Suprapubic skin (tissue), 4 donors: ENCODE results near the gene MVD. TPM values are rescaled to one million over a fixed set of nuclear protein-coding genes. Genes with fewer than 3 reads are reported as not detected.

Source experiments
- DNase-seq, 2 donors: peaks; one replicate each; pipeline ENCODE4 v3.0.0-alpha.2; 2019; ENCODE audit warnings: low spot score in 2 of 2
- H3K27ac ChIP-seq: fragments of 200-600 bp; sonication (generic); one replicate; pipeline ENCODE4 v1.5.1; 2019
- H3K27me3 ChIP-seq: fragments of 200-600 bp; sonication (generic); one replicate; pipeline ENCODE4 v1.5.1; 2019
- H3K36me3 ChIP-seq: fragments of 200-600 bp; sonication (generic); one replicate; pipeline ENCODE4 v1.5.1; 2019
- H3K4me1 ChIP-seq: fragments of 200-600 bp; sonication (generic); one replicate; pipeline ENCODE4 v1.5.1; 2019
- H3K4me3 ChIP-seq: fragments of 200-600 bp; sonication (generic); one replicate; pipeline ENCODE4 v1.5.1; 2019; ENCODE audit warnings: mild to moderate bottlenecking
- H3K9me3 ChIP-seq: fragments of 200-600 bp; sonication (generic); one replicate; pipeline ENCODE4 v1.5.1; 2019
- CTCF ChIP-seq, 2 donors: fragments of 200-600 bp in 1 of 2; fragments of 450-650 bp in 1 of 2; sonication (generic) in 1 of 2; IDR thresholded peaks; one replicate each; pipeline ENCODE4 v1.5.1; 2016 to 2019; ENCODE audit warnings: antibody characterized with exemption in 2 of 2, mild to moderate bottlenecking in 1 of 2, moderate library complexity in 1 of 2
- EP300 ChIP-seq: sonication (generic); formaldehyde crosslinking; IDR thresholded peaks from one replicate; pipeline ENCODE4 v1.6.1; 2017; ENCODE audit warnings: antibody characterized with exemption
- POLR2A ChIP-seq, 2 donors: fragments of 450-650 bp; IDR thresholded peaks; one replicate each; pipeline ENCODE4 v1.6.1; 2017; ENCODE audit warnings: antibody characterized with exemption in 2 of 2, mild to moderate bottlenecking in 2 of 2, moderate library complexity in 2 of 2
- POLR2AphosphoS5 ChIP-seq, 3 donors: sonication (generic); formaldehyde crosslinking; IDR thresholded peaks; one replicate each; pipeline ENCODE4 v1.6.1; 2017; ENCODE audit warnings: antibody characterized with exemption in 3 of 3
- WGBS: methylation state at CpG from one replicate; pipeline ENCODE4 v1.1.5; 2018; 5-methylcytosine and 5-hydroxymethylcytosine counted together
- total RNA-seq, 4 donors: library from RNA; depleted of rRNA; stranded (reverse); fragments of >200 nt; gene quantifications; one replicate each; pipeline ENCODE4 v1.1.0, GENCODE V29; 2016

Gene MVD
- total RNA-seq, 4 donors from 2014 or later: 18.9 to 77.6 (median 44.7) TPM

GRCh38 chr16:88645941-88646340 lies 16.9 kb downstream of the MVD start:
- no peak overlapping the region for H3K4me3 ChIP-seq
- peaks cover 10% of the 10 kb centered on the region for H3K36me3 ChIP-seq
- no peak for TF ChIP-seq POLR2AphosphoS5 (IDR thresholded peaks at IDR 0.05)
- TF ChIP-seq POLR2A (IDR thresholded peaks at IDR 0.05): no peak
- no peak for TF ChIP-seq CTCF (IDR thresholded peaks at IDR 0.05)
- no peak for TF ChIP-seq EP300
- H3K27ac ChIP-seq: no peak overlapping the region
- DNase-seq: no peak
- H3K9me3 ChIP-seq: no peaks in the 10 kb centered on the region
- 86% methylated on average over 18 of the region's 23 CpGs for WGBS
- H3K4me1 ChIP-seq: peaks cover 23% of the 10 kb centered on the region
- H3K27me3 ChIP-seq: peaks cover 7% of the 10 kb centered on the region

GRCh38 chr16:88645455-88645854 lies 17.4 kb downstream of the MVD start:
- 91% methylated on average over 10 of the region's 16 CpGs for WGBS

GRCh38 chr16:88643644-88643932 lies 19.3 kb downstream of the MVD start:
- peaks cover 6% of the 10 kb centered on the region for H3K4me1 ChIP-seq
- H3K9me3 ChIP-seq: no peaks in the 10 kb centered on the region
- 73% methylated on average over 6 of the region's 9 CpGs for WGBS
- DNase-seq: no peak
- no peak for TF ChIP-seq EP300
- no peak for TF ChIP-seq POLR2AphosphoS5 (IDR thresholded peaks at IDR 0.05)
- no peak for TF ChIP-seq CTCF (IDR thresholded peaks at IDR 0.05)
- no peak for TF ChIP-seq POLR2A (IDR thresholded peaks at IDR 0.05)
- H3K4me3 ChIP-seq: no peak overlapping the region
- H3K27ac ChIP-seq: no peak overlapping the region
- H3K36me3 ChIP-seq: peaks cover 10% of the 10 kb centered on the region
- H3K27me3 ChIP-seq: peaks cover 30% of the 10 kb centered on the region

More at GRCh38 chr16:88645455-88645854, 17.4 kb downstream of the MVD start:
- H3K4me3 ChIP-seq: no peak overlapping the region
- TF ChIP-seq POLR2A (IDR thresholded peaks at IDR 0.05) (no peak), POLR2AphosphoS5 (IDR thresholded peaks at IDR 0.05) (no peak), EP300 (no peak), CTCF (IDR thresholded peaks at IDR 0.05) (no peak)
- peaks cover 10% of the 10 kb centered on the region for H3K36me3 ChIP-seq
- no peaks in the 10 kb centered on the region for H3K9me3 ChIP-seq
- H3K27me3 ChIP-seq: peaks cover 12% of the 10 kb centered on the region
- H3K27ac ChIP-seq: no peak overlapping the region
- H3K4me1 ChIP-seq: peaks cover 20% of the 10 kb centered on the region
- DNase-seq: no peak

GRCh38 chr16:88642881-88643643 lies 19.8 kb downstream of the MVD start:
- Histone ChIP-seq H3K9me3 (no peaks in the 10 kb centered on the region), H3K36me3 (peaks cover 10% of the 10 kb centered on the region), H3K4me1 (peaks cover 6% of the 10 kb centered on the region), H3K27ac (no peak overlapping the region), H3K27me3 (peaks cover 36% of the 10 kb centered on the region), H3K4me3 (no peak overlapping the region)
- TF ChIP-seq EP300 (no peak), POLR2AphosphoS5 (IDR thresholded peaks at IDR 0.05) (no peak), CTCF (IDR thresholded peaks at IDR 0.05) (no peak), POLR2A (IDR thresholded peaks at IDR 0.05) (no peak)
- 69% methylated on average over 42 of the region's 58 CpGs for WGBS
- DNase-seq: no peak

GRCh38 chr16:88640498-88641247 lies 22.2 kb downstream of the MVD start:
- 52% methylated on average over 7 of the region's 17 CpGs for WGBS
- Histone ChIP-seq H3K4me1 (peaks cover 6% of the 10 kb centered on the region), H3K36me3 (peaks cover 6% of the 10 kb centered on the region), H3K27ac (no peak overlapping the region), H3K27me3 (peaks cover 60% of the 10 kb centered on the region), H3K9me3 (no peaks in the 10 kb centered on the region), H3K4me3 (no peak overlapping the region)
- no peak for DNase-seq
- no peak for TF ChIP-seq EP300
- no peak for TF ChIP-seq POLR2AphosphoS5 (IDR thresholded peaks at IDR 0.05)
- no peak for TF ChIP-seq POLR2A (IDR thresholded peaks at IDR 0.05)
- TF ChIP-seq CTCF (IDR thresholded peaks at IDR 0.05): no peak
